GM12878 (cell line): ENCODE results near the gene MACROD2. TPM values are rescaled to one million over a fixed set of nuclear protein-coding genes. Genes with fewer than 3 reads are reported as not detected.

ENCODE experiments used
- ATAC-seq: fragments of 200-7000 bp; cut with Tn5 transposase; 3 replicates; pipeline ENCODE4 v1.9.1; 2020; ENCODE audit warnings: mild to moderate bottlenecking, moderate library complexity
- BruUV-seq: library from RNA; stranded (reverse); fragments of 400-500 nt; replicated peaks from 2 replicates; lab custom pipeline; 2021; lab: Mats Ljungman, UMichigan
- CTCF ChIA-PET: fragments of 300-600 bp; sonication (Branson Sonifier 250); formaldehyde crosslinking; extraction: SDS; loops from one replicate; lab custom pipeline; 2021; ENCODE audit warnings: inconsistent platforms; lab: Yijun Ruan, JAX
- POLR2A ChIA-PET: fragments of 350-600 bp; formaldehyde crosslinking; extraction: SDS; loops from one replicate; lab custom pipeline; 2021; ENCODE audit warnings: inconsistent platforms; lab: Charles Lee
- RAD21 ChIA-PET: fragments of 300-600 bp; sonication (Branson Sonifier 250); formaldehyde crosslinking; loops from one replicate; lab custom pipeline; 2023; ENCODE audit warnings: antibody characterized with exemption; ENCODE audit not compliant: unreplicated experiment; lab: Charles Lee
- SMC1A ChIA-PET: fragments of 300-600 bp; sonication (Branson Sonifier 250); formaldehyde crosslinking; loops from one replicate; lab custom pipeline; 2023; ENCODE audit not compliant: unreplicated experiment, uncharacterized antibody; lab: Charles Lee
- DNase-seq: peaks from one replicate; pipeline ENCODE4 v3.0.0-alpha.2; 2011; ENCODE audit warnings: low read depth, low spot score
- FAIRE-seq: peaks from 3 replicates; lab custom pipeline; 2011; peaks lifted over from hg19 to GRCh38; lab: Jason Lieb, UNC
- H2AFZ ChIP-seq: 2 replicates; pipeline ENCODE4 v1.6.0; 2011; ENCODE audit warnings: low read depth, low read length, control low read depth; ENCODE audit not compliant: control insufficient read depth
- H3K27ac ChIP-seq: 2 replicates; pipeline ENCODE4 v1.5.1; 2011; ENCODE audit warnings: control low read depth; ENCODE audit not compliant: control insufficient read depth, insufficient read depth
- H3K27me3 ChIP-seq, 2 experiments: replicated peaks in 1 of 2; 2 replicates each; pipeline versions ENCODE4 v1.6.0 to v1.6.1; 2011; ENCODE audit warnings: low read length in 1 of 2; ENCODE audit not compliant: control insufficient read depth in 2 of 2, insufficient read depth in 2 of 2
- H3K36me3 ChIP-seq, 2 experiments: 2 replicates each; pipeline ENCODE4 v1.5.1; 2011; ENCODE audit warnings: low read length in 1 of 2; ENCODE audit not compliant: control insufficient read depth in 2 of 2, insufficient read depth in 2 of 2
- H3K4me1 ChIP-seq: 2 replicates; pipeline ENCODE4 v1.6.1; 2011; ENCODE audit warnings: mild to moderate bottlenecking, low read length, moderate library complexity, mixed read lengths; ENCODE audit not compliant: control insufficient read depth, insufficient read depth
- H3K4me2 ChIP-seq: 2 replicates; pipeline ENCODE4 v1.6.0; 2011; ENCODE audit warnings: control low read depth; ENCODE audit not compliant: control insufficient read depth, insufficient read depth
- H3K4me3 ChIP-seq: fragments of 200-600 bp; sonication (generic); 2 replicates; pipeline ENCODE4 v1.5.1; 2016
- H3K79me2 ChIP-seq: 2 replicates; pipeline ENCODE4 v1.6.0; 2011; ENCODE audit warnings: low read length; ENCODE audit not compliant: control insufficient read depth, insufficient read depth
- H3K9ac ChIP-seq: 2 replicates; pipeline ENCODE4 v1.8.0; 2011; ENCODE audit warnings: low read length, control low read depth, mixed read lengths; ENCODE audit not compliant: control insufficient read depth, insufficient read depth
- H3K9me3 ChIP-seq: replicated peaks from 3 replicates; pipeline ENCODE4 v1.5.1; 2011; ENCODE audit warnings: mild to moderate bottlenecking, low read length; ENCODE audit not compliant: control insufficient read depth, insufficient read depth
- H4K20me1 ChIP-seq: 2 replicates; pipeline ENCODE4 v1.6.0; 2011; ENCODE audit not compliant: control insufficient read depth, insufficient read depth
- BACH1 ChIP-seq: fragments of 450-650 bp; IDR thresholded peaks from 2 replicates; pipeline ENCODE4 v1.6.1; 2017; ENCODE audit warnings: mild to moderate bottlenecking, borderline replicate concordance
- E2F4 ChIP-seq: IDR thresholded peaks from 2 replicates; pipeline ENCODE4 v1.6.1; 2012; ENCODE audit warnings: low read depth, low read length, improper control_type of control experiment
- EGR1 ChIP-seq, 2 experiments: IDR thresholded peaks; 1 replicate in 1 of 2; 2 replicates in 1 of 2; pipeline ENCODE4 v1.6.1; 2011 to 2012; ENCODE audit warnings: low read depth in 2 of 2, low read length in 2 of 2, borderline replicate concordance in 1 of 2, mild to moderate bottlenecking in 1 of 2, moderate library complexity in 1 of 2
- EZH2 ChIP-seq: IDR thresholded peaks from 2 replicates; pipeline ENCODE4 v1.6.1; 2012; ENCODE audit warnings: low read depth, mild to moderate bottlenecking, control low read depth, inconsistent platforms, low read length, borderline replicate concordance; ENCODE audit not compliant: control insufficient read depth
- KDM1A ChIP-seq: fragments of 200-600 bp; sonication (generic); IDR thresholded peaks from 2 replicates; pipeline ENCODE4 v1.6.1; 2016; ENCODE audit warnings: borderline replicate concordance
- MAX ChIP-seq: IDR thresholded peaks from 2 replicates; pipeline ENCODE4 v1.6.1; 2012; ENCODE audit warnings: low read depth, low read length, improper control_type of control experiment
- MYC ChIP-seq: IDR thresholded peaks from 2 replicates; pipeline ENCODE4 v1.6.1; 2011; ENCODE audit warnings: mild to moderate bottlenecking, low read length, moderate library complexity, inconsistent platforms; ENCODE audit not compliant: insufficient read depth, insufficient replicate concordance, insufficient read length, severe bottlenecking
- NFYA ChIP-seq: IDR thresholded peaks from 2 replicates; pipeline ENCODE4 v1.6.1; 2011; ENCODE audit warnings: low read depth, mild to moderate bottlenecking, low read length, improper control_type of control experiment, borderline replicate concordance
- PAX5 ChIP-seq: IDR thresholded peaks from 2 replicates; pipeline ENCODE4 v1.6.1; 2011; ENCODE audit warnings: low read depth, low read length, borderline replicate concordance
- REST ChIP-seq: IDR thresholded peaks from 2 replicates; pipeline ENCODE4 v1.6.1; 2012; ENCODE audit warnings: mild to moderate bottlenecking, low read depth, low read length
- SIN3A ChIP-seq: IDR thresholded peaks from 2 replicates; pipeline ENCODE4 v1.6.1; 2012; ENCODE audit warnings: low read depth, low read length, improper control_type of control experiment
- whole genome bisulfite sequencing: methylation state at CpG from one replicate; pipeline ENCODE4 v1.1.6; 2016; ENCODE audit warnings: low lambda C conversion rate; ENCODE audit not compliant: insufficient replicate concordance, insufficient coverage; ENCODE audit errors: missing lambda C conversion rate; 5-methylcytosine and 5-hydroxymethylcytosine counted together
- in situ Hi-C: fragments of 300-500 bp; cut with MboI; formaldehyde crosslinking; loops from 9 replicates; pipeline ENCODE4 v1.14.3; 2018; ENCODE audit warnings: mixed read lengths
- intact Hi-C: fragments of 100-400 bp; cut with micrococcal nuclease; formaldehyde crosslinking; loops from one replicate; pipeline ENCODE4 v1.14.2; 2022; ENCODE audit not compliant: unreplicated experiment
- polyA plus RNA-seq, 11 experiments: library from polyadenylated mRNA; depleted of rRNA in 4 of 11; unstranded in 6 of 11; stranded (reverse) in 5 of 11; fragments of >200 nt; fragmentation: Nextera tagmentation in 4 of 11; fragmentation: Illumina TruSeq in 1 of 11; extraction: Ambion mirVana in 4 of 11; extraction: Trizol in 1 of 11; gene quantifications; 1 replicate in 1 of 11; 2 replicates in 10 of 11; pipeline versions ENCODE4 v1.2.1 to v1.2.3, GENCODE V29; 2011 to 2016; ENCODE audit warnings: inconsistent platforms in 2 of 11, missing spikeins in 2 of 11, low read depth in 1 of 11
- total RNA-seq, 4 experiments: library from RNA; depleted of rRNA in 3 of 4; stranded (reverse); fragments of >200 nt in 3 of 4; fragmentation: Illumina TruSeq in 1 of 4; extraction: Trizol in 1 of 4; gene quantifications; 2 replicates each; pipeline versions ENCODE4 v1.2.1 to v1.2.3, GENCODE V29; 2013 to 2021

MACROD2 gene
- total and polyA plus RNA-seq, 10 of the 15 experiments (the other 5 are each of a cell fraction or from before 2014, with no cell fraction given), result 1.1 to 21.5 (median 2.2) TPM

- no peak for TF ChIP-seq REST
- no peak for TF ChIP-seq SIN3A
These were observed 1449.9 kb downstream of the MACROD2 start (continued) for GRCh38 chr20:15445056-15445840.

- in situ Hi-C loops, result no loop called here
- no peaks in the 10 kb centered on the region for H4K20me1 ChIP-seq
- no peaks in the 10 kb centered on the region for H3K4me1 ChIP-seq
- TF ChIP-seq MAX (no peak), E2F4 (no peak), EZH2 (no peak), EGR1 (IDR thresholded peaks at IDR 0.05; ENCODE audit: borderline replicate concordance in 1 of 2, low read depth in 2 of 2, low read length in 2 of 2) (no peak), BACH1 (no peak), PAX5 (no peak), MYC (no peak), NFYA (no peak), KDM1A (no peak)
- ATAC-seq (no peak), FAIRE-seq (no peak), DNase-seq (no peak)
- H3K4me2 ChIP-seq, result no peak overlapping the region
- BruUV-seq, result no TSS peak
- no peak overlapping the region for H2AFZ ChIP-seq
- 64% methylated on average over 9 of the region's 9 CpGs for WGBS
- no peaks in the 10 kb centered on the region; the same call in 2 of the 3 replicates for H3K9me3 ChIP-seq
- ChIA-PET RAD21 (no interaction called here), SMC1A (no interaction called here), POLR2A (no interaction called here), CTCF (no interaction called here)
- no peaks in the 10 kb centered on the region; a peak in 1 of 4 replicates for H3K27me3 ChIP-seq
- H3K9ac ChIP-seq, result no peak overlapping the region
- no peaks in the 10 kb centered on the region for H3K36me3 ChIP-seq
- H3K27ac ChIP-seq, result no peak overlapping the region
- H3K79me2 ChIP-seq, result no peaks in the 10 kb centered on the region
- no peak overlapping the region for H3K4me3 ChIP-seq
- intact Hi-C loops, result no loop called here
These were observed 1451.1 kb downstream of the MACROD2 start for GRCh38 chr20:15446373-15446772.
